Activated naive CD4-positive, alpha-beta T cell treated with anti-CD3 and anti-CD28 coated beads for 36 hours (primary cell): ENCODE results near the gene ERC1. TPM values are rescaled to one million over a fixed set of nuclear protein-coding genes. Genes with fewer than 3 reads are reported as not detected.

Experiments
- CTCF ChIA-PET: fragments of 350-600 bp; sonication (Branson Sonifier 250); formaldehyde crosslinking; loops from one replicate; lab custom pipeline; 2021; ENCODE audit warnings: antibody characterized with exemption; lab: Charles Lee
- DNase-seq: peaks from one replicate; pipeline ENCODE4 v3.0.0-alpha.2; 2020
- H3K27ac Mint-ChIP-seq: one replicate; pipeline ENCODE4 v1.8.0; 2021; ENCODE audit warnings: mild to moderate bottlenecking, mixed read lengths
- H3K27me3 Mint-ChIP-seq: one replicate; pipeline ENCODE4 v1.8.0; 2021; ENCODE audit warnings: low read depth, mixed read lengths
- H3K36me3 Mint-ChIP-seq: one replicate; pipeline ENCODE4 v1.8.0; 2021; ENCODE audit warnings: low read depth, mixed read lengths
- H3K4me1 Mint-ChIP-seq: one replicate; pipeline ENCODE4 v1.8.0; 2021; ENCODE audit warnings: low read depth, mixed read lengths
- H3K4me3 Mint-ChIP-seq: one replicate; pipeline ENCODE4 v1.8.0; 2021; ENCODE audit warnings: mild to moderate bottlenecking, moderate library complexity, mixed read lengths
- H3K9me3 Mint-ChIP-seq: one replicate; pipeline ENCODE4 v1.8.0; 2021; ENCODE audit warnings: mixed read lengths
- intact Hi-C: fragments of 100-400 bp; cut with micrococcal nuclease; formaldehyde crosslinking; loops from one replicate; pipeline ENCODE4 v1.15.1; 2023
- total RNA-seq, 2 experiments: library from RNA; stranded (reverse); gene quantifications; one replicate each; pipeline ENCODE4 v1.2.3, GENCODE V29; 2021

The ERC1 gene
- total RNA-seq, 2 experiments from 2014 or later = 17.4 to 20.7 TPM

DNA sequence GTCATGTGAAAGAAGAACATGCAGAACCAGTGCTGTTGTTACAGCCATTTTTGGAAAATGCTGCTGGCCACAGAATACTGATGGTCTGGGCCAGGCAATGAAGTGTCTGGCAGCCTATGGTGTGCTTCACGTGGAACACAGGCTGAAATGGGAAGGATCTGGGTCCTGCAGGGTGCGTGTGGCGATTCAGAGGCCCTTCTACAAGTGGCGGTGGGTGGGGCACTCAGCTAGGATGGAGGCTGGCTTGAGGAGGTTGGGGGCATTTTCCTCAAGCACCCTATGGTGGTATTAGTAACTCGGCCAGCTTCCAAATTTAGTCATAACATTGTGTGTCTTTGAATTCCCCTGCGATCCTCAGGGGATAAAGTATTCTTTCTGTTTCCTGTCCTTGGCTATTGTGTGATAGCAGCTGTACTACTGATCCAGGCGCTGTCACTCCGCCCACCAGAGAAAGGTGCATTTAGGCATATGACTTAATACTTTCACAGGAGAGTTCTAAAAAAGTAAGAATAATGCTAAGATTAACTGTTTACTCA is 32.4 kb upstream of the ERC1 start:
- Mint-ChIP-seq H3K27me3 (no peaks in the 10 kb centered on the region), H3K4me3 (no peak overlapping the region), H3K27ac (no peak overlapping the region), H3K36me3 (no peaks in the 10 kb centered on the region), H3K4me1 (peaks cover under 1% of the 10 kb centered on the region), H3K9me3 (no peaks in the 10 kb centered on the region)
- no peak for DNase-seq
- CTCF ChIA-PET = interaction anchor here (0.9 kb wide), 1 partner anchor 343 kb away, joined by 3 read pairs; no protein-coding TSS in a partner anchor
- intact Hi-C loops = no loop called here

DNA sequence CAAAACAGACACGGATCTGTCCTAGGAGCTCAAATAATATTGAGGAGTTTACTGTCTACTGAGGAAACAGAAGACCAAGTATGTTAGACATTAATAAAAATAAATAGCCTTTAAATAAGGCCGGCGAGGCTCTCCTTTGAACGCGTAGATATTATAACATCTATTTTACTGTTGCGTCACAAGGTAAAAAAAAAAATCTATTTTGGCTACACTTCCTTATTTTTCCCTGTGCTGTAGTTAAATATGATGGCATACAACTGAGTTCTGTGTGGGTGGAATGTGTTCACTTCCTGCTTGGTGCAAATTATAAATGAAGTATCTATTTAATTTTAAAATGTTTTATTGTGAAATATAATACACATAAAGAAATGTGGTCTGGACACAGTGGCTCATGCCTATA is 24.3 kb upstream of the ERC1 start:
- H3K36me3 Mint-ChIP-seq = no peaks in the 10 kb centered on the region
- H3K9me3 Mint-ChIP-seq = no peaks in the 10 kb centered on the region
- H3K27me3 Mint-ChIP-seq = no peaks in the 10 kb centered on the region
- H3K27ac Mint-ChIP-seq = no peak overlapping the region
- H3K4me3 Mint-ChIP-seq = no peak overlapping the region
- CTCF ChIA-PET = interaction anchor here (0.6 to 0.7 kb wide), 2 partner anchors 113 to 169 kb away, joined by 3 to 4 read pairs; no protein-coding TSS in a partner anchor
- no peaks in the 10 kb centered on the region for H3K4me1 Mint-ChIP-seq
- intact Hi-C loops = no loop called here
- no peak for DNase-seq

DNA sequence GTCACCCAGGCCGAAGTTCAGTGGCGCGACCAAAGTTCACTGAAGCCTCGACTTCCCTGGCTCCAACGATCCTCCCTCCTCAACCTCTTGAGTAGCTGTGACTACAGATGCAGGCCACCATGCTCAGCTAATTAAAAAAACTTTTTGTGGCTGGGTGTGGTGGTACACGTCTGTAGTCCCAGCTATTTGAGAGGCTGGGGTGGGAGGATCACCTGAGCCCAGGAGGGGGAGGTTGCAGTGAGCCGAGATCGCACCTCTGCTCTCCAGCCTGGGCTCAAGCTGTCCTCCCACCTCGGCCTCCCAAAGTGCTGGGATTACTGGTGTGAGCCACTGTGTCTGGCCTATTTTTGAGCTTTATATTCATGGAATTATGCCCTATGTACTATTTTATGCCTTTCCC is 23.4 kb upstream of the ERC1 start:
- no peak for DNase-seq
- Mint-ChIP-seq H3K36me3 (no peaks in the 10 kb centered on the region), H3K27ac (no peak overlapping the region), H3K4me1 (no peaks in the 10 kb centered on the region), H3K9me3 (no peaks in the 10 kb centered on the region), H3K4me3 (no peak overlapping the region), H3K27me3 (no peaks in the 10 kb centered on the region)
- CTCF ChIA-PET = interaction anchor here (0.5 to 1.5 kb wide), 5 partner anchors 18 to 685 kb away, joined by 3 to 4 read pairs (median 3); partner anchors contain the start of gene RAD52
- intact Hi-C loops = no loop called here

DNA sequence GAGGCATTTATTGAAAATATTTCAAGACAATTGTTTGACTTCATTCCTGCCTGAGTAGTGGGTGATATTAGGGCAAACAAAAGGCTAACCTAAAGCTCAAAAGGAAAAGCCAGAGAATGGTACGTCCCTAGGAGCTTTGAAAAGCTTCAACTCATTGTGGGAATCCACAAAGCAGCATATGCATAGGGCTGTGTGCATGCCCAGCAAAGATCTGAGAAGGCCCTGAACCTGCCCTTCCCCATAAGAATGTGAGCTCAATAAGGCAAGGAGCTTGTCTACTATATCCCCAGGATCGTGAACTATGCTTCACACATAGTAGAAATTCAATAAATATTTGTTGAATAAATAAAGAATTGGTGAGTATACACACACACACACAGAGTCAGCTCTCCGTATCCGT is 22.5 kb upstream of the ERC1 start:
- CTCF ChIA-PET = interaction anchor here (0.6 to 1.5 kb wide), 3 partner anchors 66 to 684 kb away, joined by 3 to 4 read pairs (median 3); no protein-coding TSS in a partner anchor
- Mint-ChIP-seq H3K9me3 (no peaks in the 10 kb centered on the region), H3K27ac (no peak overlapping the region), H3K27me3 (no peaks in the 10 kb centered on the region), H3K4me3 (no peak overlapping the region), H3K4me1 (no peaks in the 10 kb centered on the region), H3K36me3 (no peaks in the 10 kb centered on the region)
- DNase-seq = no peak
- intact Hi-C loops = no loop called here

DNA sequence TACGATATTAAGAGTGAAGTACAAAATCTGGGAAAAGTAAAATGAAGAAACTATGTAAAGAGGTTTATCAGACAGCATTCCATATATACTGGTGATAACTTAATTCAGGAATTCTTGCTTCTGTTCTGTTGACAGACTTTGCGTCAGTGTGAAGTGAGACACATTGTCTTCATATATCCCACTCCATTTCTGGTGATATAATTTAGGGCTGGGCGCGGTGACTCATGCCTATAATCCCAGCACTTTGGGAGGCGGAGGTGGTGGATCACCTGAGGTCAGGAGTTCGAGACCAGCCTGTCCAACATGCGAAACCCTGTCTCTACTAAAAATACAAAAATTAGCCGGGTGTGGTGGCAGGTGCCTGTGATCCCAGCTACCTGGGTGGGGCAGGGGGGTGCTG is 21.2 kb upstream of the ERC1 start:
- H3K4me1 Mint-ChIP-seq = no peaks in the 10 kb centered on the region
- no peak overlapping the region for H3K27ac Mint-ChIP-seq
- intact Hi-C loops = no loop called here
- no peaks in the 10 kb centered on the region for H3K9me3 Mint-ChIP-seq
- H3K27me3 Mint-ChIP-seq = no peaks in the 10 kb centered on the region
- no peaks in the 10 kb centered on the region for H3K36me3 Mint-ChIP-seq
- no peak overlapping the region for H3K4me3 Mint-ChIP-seq
- CTCF ChIA-PET = no interaction called here
- no peak for DNase-seq

DNA sequence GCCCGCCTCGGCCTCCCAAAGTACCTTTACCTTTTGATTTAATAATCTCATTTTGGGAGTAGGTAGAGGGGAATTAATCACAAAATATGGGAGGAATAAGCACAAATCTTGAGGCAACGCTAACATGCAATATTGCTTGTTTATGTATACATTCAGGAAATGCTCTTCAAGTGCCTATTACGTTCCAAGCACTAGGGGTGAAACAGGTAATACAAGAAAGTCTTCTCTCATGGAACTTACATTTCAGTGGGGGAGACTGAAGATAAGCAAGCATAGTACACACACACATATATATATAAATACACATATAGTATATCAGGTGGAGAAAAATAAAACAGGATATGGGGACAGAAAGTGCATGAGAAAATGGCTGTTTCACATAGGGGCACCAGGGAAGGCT is 19.0 kb upstream of the ERC1 start:
- H3K4me3 Mint-ChIP-seq = no peak overlapping the region
- H3K9me3 Mint-ChIP-seq = no peaks in the 10 kb centered on the region
- CTCF ChIA-PET = interaction anchor here (0.7 kb wide), 1 partner anchor 82 kb away, joined by 4 read pairs; no protein-coding TSS in a partner anchor
- H3K27ac Mint-ChIP-seq = no peak overlapping the region
- H3K4me1 Mint-ChIP-seq = no peaks in the 10 kb centered on the region
- H3K27me3 Mint-ChIP-seq = no peaks in the 10 kb centered on the region
- intact Hi-C loops = no loop called here
- H3K36me3 Mint-ChIP-seq = no peaks in the 10 kb centered on the region
- DNase-seq = no peak

DNA sequence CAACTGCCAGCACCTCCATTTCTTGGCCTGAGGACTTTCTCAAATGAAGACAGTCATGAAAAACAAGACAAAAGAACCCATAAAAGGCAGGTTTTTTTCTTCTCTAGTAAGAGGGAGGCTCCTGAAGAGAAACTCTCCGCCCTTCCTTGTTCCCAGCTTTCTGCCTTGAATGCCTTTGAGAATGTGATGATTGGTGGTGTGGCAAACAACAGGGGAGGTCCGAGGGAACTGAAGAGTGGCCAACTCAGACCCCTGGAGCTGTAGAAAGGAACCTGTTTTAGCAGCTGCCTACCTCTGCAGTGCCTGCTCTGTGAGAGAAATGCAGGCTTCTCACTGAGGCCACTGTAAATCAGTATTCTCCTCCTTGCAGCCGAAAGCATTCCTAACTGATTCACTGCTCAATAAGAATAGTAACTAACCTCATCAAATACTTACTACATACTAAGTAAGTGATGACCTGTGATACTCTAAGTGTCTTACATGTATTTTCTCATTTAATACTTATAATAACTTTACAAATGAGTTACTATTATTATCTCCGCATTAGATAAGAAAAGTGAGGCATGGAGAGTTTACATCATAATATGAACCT is 16.7 kb upstream of the ERC1 start:
- H3K27ac Mint-ChIP-seq = no peak overlapping the region
- intact Hi-C loops = no loop called here

DNA sequence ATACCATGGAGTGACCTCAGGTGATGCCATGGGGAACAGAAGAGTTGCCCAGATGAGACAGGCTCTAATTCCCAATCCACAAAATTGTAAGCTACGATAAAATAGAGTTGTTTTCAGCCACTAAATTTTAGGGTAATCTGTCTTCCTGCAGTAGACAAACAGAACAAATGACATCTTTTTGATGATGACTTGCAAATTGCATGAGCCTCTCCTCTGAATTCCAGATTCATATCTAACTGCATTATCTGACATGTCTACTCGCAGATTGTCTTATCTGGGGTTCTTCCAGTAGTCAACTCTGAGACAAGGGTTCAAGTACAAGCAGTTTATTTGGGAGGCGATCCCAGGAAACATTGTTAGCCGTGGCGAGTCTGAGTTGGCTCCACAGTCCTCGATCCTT is 14.4 kb upstream of the ERC1 start:
- CTCF ChIA-PET = interaction anchor here (0.7 kb wide), 1 partner anchor 263 kb away, joined by 5 read pairs; no protein-coding TSS in a partner anchor
- Mint-ChIP-seq H3K36me3 (no peaks in the 10 kb centered on the region), H3K4me3 (no peak overlapping the region), H3K27me3 (no peaks in the 10 kb centered on the region), H3K9me3 (no peaks in the 10 kb centered on the region), H3K4me1 (peaks cover 2% of the 10 kb centered on the region), H3K27ac (no peak overlapping the region)
- intact Hi-C loops = no loop called here
- DNase-seq = no peak

More for the DNA sequence above, 16.7 kb upstream of the ERC1 start:
- Mint-ChIP-seq H3K4me3 (no peak overlapping the region), H3K27me3 (no peaks in the 10 kb centered on the region), H3K36me3 (no peaks in the 10 kb centered on the region), H3K4me1 (no peaks in the 10 kb centered on the region), H3K9me3 (no peaks in the 10 kb centered on the region)
- DNase-seq = no peak
- CTCF ChIA-PET = interaction anchor here (0.6 to 0.7 kb wide), 2 partner anchors 160 to 324 kb away, joined by 4 to 7 read pairs; no protein-coding TSS in a partner anchor

DNA sequence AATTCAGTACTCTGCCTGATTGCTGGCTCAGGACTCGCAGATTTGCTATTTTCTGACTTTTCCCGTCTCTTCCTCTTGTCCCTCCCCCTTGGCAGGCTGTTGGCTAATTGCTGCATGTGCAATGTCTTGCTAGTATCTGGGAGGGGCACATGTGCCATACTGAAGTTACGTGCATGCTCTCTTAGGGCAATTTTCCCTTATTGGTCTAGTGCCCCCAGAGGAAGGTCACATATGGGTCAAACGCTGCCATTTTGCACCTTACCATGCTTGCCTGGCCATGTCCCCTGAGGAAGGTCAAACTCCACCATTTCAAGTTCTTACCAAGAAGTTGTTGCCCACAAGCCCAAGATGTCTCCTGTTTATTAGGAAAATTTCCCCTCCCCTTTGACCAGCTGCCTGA is 13.9 kb upstream of the ERC1 start:
- DNase-seq = no peak
- intact Hi-C loops = no loop called here
- no peaks in the 10 kb centered on the region for H3K36me3 Mint-ChIP-seq
- peaks cover 2% of the 10 kb centered on the region for H3K4me1 Mint-ChIP-seq
- no peak overlapping the region for H3K27ac Mint-ChIP-seq
- CTCF ChIA-PET = no interaction called here
- no peak overlapping the region for H3K4me3 Mint-ChIP-seq
- H3K9me3 Mint-ChIP-seq = no peaks in the 10 kb centered on the region
- H3K27me3 Mint-ChIP-seq = no peaks in the 10 kb centered on the region

DNA sequence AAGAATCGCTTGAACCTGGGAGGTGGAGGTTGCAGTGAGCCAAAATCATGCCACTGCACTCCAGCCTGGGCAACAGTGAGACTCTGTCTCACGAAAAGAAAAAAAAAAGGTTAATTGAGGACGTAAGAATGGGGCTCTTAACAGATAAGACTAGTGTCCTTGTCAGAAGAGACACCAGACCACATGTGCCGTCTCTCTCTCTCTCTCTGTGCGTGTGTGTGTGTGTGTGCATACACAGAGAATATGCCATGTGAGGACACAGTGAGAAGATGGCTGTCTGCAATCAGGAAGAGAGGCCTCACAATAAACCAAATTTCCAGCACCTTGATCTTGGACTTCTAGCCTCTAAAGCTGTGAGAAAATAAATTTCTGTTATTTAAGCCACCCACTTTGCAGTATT is 11.7 kb upstream of the ERC1 start:
- Mint-ChIP-seq H3K27me3 (no peaks in the 10 kb centered on the region), H3K36me3 (no peaks in the 10 kb centered on the region), H3K27ac (no peak overlapping the region), H3K9me3 (no peaks in the 10 kb centered on the region), H3K4me3 (no peak overlapping the region), H3K4me1 (peaks cover 2% of the 10 kb centered on the region)
- DNase-seq = no peak
- intact Hi-C loops = no loop called here
- CTCF ChIA-PET = interaction anchor here (0.6 kb wide), 1 partner anchor 88 kb away, joined by 4 read pairs; no protein-coding TSS in a partner anchor

DNA sequence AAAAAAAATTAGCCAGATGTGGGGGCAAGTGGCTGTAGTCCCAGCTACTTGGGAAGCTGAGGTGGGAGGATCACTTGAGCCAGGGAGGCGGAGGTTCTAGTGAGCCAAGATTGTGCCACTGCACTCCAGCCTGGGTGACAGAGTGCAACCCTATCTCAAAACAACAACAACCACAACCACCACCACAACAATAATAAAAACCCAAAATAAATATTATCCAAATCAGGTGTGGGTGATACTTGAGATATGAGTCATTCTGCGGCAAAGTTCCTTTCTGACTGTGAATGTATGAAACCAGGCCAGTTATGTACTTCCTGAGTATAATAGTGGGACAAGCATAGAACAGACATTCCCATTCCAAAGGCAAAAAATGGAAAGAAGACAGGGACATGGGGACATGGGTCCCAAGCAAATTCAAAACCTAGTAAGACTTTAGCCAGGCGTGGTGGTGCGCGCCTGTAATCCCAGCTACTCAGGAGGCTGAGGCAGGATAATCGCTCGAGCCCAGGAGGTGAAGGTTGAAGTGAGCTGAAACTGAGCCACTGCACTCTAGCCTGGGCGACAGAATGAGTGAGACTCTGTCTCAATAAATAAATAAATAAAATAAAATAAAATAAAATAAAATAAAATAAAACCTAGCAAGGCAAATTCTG is 9.7 kb upstream of the ERC1 start:
- H3K4me1 Mint-ChIP-seq = peaks cover 2% of the 10 kb centered on the region
- no peak overlapping the region for H3K27ac Mint-ChIP-seq
- intact Hi-C loops = no loop called here
- DNase-seq = no peak
- no peaks in the 10 kb centered on the region for H3K36me3 Mint-ChIP-seq
- no peaks in the 10 kb centered on the region for H3K9me3 Mint-ChIP-seq
- CTCF ChIA-PET = interaction anchor here (1.0 to 1.1 kb wide), 2 partner anchors 112 to 136 kb away, joined by 3 read pairs; no protein-coding TSS in a partner anchor
- H3K27me3 Mint-ChIP-seq = no peaks in the 10 kb centered on the region
- no peak overlapping the region for H3K4me3 Mint-ChIP-seq

DNA sequence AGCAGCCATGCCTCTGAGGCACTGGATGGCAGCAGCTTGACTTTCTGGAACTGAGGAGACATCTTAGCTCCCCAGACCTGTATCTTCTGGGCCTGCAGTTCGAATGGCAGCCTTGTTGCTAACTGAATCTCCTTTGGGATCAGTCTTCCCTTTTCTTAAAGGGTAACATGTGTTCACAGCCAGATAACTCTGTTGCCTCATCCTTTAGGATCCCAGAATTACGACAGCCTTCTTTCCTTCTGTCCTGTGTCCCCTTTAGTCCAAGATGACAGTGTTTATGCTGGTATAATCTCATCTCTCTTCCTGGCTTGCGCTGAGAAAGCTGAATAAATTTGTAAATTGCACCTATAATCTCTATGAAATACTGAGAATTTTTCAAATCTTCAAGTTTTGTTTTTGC is 9.1 kb upstream of the ERC1 start:
- Mint-ChIP-seq H3K9me3 (no peaks in the 10 kb centered on the region), H3K4me3 (no peak overlapping the region), H3K4me1 (peaks cover 2% of the 10 kb centered on the region), H3K36me3 (no peaks in the 10 kb centered on the region), H3K27ac (no peak overlapping the region), H3K27me3 (no peaks in the 10 kb centered on the region)
- CTCF ChIA-PET = interaction anchor here (0.5 to 1.0 kb wide), 2 partner anchors 84 to 111 kb away, joined by 3 to 5 read pairs; no protein-coding TSS in a partner anchor
- DNase-seq = no peak
- intact Hi-C loops = no loop called here
